ENCODE results near the gene MBOAT2.

MBOAT2 gene

GRCh38 chr2:9017411-9017810, 13.9 kb upstream of the MBOAT2 start:
- DNase-seq = no peak

DNA sequence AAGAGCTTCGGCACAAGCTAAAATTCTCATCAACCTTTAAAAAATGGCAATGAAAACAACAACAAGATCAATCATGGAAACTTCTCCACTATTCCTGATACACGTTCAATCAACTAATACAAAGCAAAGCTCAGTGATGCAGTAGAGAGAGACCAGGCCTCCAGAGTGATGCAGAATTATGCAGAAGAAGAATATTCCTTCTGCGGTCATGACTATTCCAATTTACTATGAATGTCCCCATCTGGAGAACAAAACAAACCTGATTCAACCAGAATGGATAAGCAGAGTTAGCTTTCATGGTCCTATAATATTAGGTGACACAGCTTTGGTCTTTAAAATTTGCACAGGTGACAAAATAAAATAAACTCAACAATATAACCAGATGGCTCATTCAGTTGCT, 12.5 kb upstream of the MBOAT2 start:
- no peak for DNase-seq

DNA sequence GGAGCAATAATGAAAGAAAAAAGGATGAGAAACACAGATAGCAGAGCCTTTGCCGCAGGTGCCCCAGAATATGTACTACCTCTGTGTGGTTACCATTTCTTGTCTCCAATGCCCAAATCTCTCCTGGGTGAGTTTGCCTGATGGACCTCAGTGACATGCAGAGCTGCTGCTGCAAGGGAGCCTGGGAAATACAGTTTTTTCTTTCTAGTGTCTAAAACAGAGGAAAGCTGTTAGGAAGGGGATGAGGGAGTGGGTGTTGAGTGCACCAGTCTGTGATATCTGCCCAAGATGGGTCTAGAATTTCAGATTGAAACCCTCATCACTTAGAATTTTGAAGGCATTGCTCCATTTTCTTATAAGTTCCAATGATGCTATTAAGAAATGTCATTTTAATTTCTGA, 9.9 kb upstream of the MBOAT2 start:
- no peak for DNase-seq

DNA sequence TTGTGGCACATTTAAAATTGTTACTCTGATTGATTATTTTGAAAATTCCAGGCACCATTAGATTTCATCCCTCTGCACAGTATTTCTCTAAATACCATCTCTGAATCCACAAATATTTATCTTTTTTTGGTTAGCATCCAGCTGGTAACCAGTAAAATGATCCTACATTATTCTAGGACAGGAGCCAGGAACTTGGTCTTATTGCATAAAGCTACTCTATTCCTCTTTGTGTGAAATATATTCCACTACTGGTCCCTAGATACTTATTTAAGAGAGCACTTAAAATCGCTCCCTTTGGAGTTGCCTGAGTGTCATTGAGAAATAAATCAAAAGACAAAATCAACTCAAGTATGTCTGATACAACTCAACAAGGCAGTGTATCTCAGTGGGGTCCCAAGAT, 7.4 kb upstream of the MBOAT2 start:
- DNase-seq = no peak

- DNase-seq = no peak
These were observed 5.6 kb upstream of the MBOAT2 start for GRCh38 chr2:9008951-9009664.

GRCh38 chr2:9006368-9006767, 2.9 kb upstream of the MBOAT2 start:
- no peak for DNase-seq

DNA sequence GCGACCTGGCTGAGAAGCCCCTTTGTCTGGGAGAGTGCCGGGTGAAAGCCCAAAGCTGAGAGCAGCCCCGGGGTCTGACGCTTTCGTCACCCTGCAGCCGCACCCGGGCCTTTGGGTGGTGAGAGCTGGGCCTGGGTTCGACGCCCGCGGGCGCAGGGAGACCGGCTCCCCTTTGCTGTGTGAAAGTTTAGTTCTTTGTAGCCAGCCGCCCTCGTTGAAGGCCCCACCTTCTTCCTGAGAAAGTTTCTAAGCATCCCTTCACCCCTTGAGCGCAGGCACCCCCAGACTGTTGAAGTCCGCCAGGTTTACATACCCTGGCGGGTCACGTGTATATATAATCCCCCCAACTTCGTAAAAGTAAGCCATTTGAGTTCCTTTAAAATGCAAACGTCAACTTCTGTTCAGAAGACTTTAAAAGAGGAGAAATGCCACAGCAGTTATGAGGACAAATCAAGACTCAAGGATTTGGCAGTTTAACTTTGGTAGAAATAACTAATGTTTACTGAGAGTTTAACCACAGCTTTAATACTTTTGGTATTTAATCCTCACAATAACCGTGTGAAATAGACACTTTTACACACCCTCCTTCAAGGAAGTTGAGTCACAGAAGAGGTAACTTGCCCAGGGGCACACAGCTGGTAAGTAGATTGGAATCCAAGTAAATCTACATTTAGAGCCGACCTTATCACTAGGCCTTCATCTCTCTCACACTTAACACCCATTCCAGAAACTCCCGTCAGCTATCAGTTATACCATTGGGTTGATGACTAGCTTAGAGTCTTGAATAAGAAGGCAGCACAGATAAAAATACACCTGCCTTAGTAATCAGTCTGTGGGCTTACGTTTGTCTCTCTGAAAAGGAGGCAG, 1.1 kb upstream of the MBOAT2 start:
- no peak for DNase-seq

GRCh38 chr2:9003366-9003615, 193 bp downstream of the MBOAT2 start:
- no peak for DNase-seq

- DNase-seq = peak; percentile 4
These were observed 683 bp downstream of the MBOAT2 start for GRCh38 chr2:9002637-9003365.

- no peak for DNase-seq
These were observed 1.2 kb downstream of the MBOAT2 start for GRCh38 chr2:9002313-9002636.

DNA sequence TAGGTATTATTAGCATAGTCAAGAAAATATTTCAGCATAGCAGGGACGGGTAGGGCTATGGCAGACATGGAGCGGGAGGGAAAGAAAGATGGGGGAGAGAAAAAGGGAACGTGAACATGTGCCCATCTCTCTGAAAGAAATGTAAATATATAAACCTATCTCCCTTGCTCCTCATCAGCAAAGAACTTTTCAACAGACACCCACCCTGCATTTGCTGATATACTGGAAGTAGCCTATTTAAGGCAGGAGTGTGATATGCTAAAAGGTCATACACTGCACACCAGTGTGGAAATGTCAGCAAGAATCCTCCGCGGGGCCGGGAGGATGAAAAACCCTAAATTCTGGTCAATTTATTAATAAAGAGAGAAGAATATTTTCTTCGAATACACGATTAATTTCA, 1.7 kb downstream of the MBOAT2 start:
- DNase-seq = no peak

DNA sequence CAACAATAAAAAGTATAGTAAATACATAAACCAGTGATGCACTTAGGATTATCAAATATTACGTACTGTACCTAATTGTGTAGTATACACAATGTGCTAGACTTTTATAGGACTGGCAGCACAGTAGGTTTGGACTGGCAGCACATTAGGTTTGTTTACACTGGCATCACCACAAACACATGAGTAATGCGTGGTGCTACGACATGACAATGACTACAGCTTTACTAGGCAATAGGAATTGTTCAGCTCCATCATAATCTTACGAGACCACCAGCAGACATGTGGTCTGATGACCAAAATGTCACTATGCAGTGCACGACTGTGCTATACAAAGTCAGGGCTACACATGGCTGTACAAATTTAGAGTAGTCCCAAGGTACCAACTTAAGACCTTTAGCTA, 2.3 kb downstream of the MBOAT2 start:
- DNase-seq = no peak

- no peak for DNase-seq
These were observed 3.0 kb downstream of the MBOAT2 start for GRCh38 chr2:9000442-9000841.

GRCh38 chr2:8999797-9000196, 3.7 kb downstream of the MBOAT2 start:
- no peak for DNase-seq

DNA sequence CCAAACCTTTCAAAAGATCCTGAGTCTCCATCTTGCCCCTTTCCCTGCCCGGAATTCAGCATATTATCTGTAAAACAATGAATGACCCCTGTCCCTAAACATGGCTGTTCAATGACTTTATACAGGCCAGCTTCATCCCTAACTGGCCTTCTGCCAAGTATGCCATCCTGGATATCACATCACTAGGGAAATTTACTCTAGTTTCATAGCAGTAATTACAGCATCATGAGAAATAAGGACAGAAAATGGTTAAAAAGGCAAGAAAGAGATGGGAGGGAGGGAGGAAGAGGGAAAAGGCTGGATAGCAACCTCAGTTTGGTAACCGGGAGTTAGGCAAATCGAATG, 4.4 kb downstream of the MBOAT2 start:
- DNase-seq = no peak

DNA sequence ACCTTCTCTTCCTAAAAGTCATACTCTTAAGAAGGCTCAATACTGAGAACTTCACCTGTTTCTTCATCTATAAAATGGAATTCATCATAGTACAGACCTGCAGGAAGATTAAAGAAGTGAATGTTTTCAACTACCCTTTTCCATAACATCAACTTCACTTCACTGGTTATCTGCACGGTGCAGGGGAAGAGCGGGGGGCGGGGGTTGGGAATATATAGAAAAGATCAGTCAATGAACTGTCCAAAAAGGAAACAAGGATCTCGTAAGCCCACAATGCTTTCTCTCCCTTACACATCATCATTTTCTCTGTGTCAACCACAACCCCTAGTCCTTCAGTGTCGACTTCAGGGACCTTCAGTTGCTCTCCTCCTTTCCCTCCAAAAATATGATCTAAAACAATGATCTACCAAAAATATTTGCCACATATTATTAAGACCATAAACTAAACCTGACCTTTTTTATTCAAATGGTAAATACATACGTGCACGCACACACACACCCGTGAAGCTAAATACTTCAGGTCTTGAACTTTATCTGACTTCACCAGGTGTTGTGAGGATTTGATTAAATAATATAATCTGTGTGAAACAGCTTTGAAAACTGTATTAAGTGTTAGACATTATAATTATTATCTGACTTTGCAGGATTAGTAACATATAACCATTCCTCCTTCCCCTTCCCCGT, 4.9 kb downstream of the MBOAT2 start:
- no peak for DNase-seq

GRCh38 chr2:8997631-8998030, 5.9 kb downstream of the MBOAT2 start:
- no peak for DNase-seq

DNA sequence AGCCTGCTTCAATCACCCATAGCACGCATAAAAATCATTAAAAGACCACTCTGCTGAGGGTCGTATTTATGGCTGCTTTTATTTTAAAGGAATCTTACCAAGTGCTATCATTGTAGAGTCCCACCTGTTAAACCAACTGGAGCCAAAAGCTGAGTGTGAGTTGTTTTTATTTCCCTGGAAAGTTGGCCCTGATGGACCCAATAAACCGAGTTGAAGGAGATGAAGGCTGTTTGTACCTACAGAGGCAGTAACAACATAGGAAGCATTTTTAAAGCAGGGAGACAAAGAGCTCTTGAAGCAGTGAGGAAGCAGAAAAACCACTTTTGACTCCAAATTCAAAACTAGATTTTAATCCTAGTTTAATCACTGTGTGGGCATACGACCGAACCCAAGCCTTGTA, 6.4 kb downstream of the MBOAT2 start:
- no peak for DNase-seq

DNA sequence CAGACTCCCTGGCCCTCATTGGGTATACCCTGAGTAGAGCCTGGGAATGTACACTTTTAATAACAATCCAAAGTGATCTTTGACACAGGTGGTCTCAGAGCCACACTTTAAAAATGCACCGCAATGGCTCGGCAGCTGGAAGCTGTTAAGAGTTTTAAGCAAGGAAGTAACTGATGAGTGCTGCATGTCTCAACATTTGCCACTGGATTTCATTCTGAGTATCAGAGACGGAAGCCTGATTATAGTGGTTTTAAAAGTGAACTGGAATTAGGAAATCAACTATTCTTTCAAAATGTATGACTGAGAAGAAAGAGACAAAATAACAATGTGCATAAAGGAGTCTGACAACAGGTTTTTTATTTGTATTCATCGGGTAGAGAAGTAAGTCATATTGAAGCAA, 7.5 kb downstream of the MBOAT2 start:
- no peak for DNase-seq

DNA sequence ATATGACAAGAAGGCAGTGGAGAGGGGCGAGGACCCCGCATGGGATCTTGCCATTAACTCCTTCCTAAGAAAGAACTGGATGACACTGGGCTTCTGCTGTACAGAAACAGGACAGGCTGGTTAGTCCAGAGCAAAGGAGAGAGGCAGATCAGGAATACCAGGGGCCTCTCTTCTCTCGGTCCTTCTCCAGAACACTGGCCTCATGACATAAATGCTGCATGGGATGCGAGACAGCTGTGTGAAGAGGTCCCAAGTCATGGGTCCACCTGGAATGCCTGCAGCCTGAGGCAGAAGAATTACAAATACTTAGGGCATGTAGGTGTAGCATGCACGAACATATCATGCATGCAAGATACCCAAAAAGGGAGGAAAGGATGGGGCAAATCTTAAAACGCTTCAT, 9.1 kb downstream of the MBOAT2 start:
- DNase-seq = no peak

GRCh38 chr2:8993902-8994278, 9.6 kb downstream of the MBOAT2 start:
- no peak for DNase-seq

DNA sequence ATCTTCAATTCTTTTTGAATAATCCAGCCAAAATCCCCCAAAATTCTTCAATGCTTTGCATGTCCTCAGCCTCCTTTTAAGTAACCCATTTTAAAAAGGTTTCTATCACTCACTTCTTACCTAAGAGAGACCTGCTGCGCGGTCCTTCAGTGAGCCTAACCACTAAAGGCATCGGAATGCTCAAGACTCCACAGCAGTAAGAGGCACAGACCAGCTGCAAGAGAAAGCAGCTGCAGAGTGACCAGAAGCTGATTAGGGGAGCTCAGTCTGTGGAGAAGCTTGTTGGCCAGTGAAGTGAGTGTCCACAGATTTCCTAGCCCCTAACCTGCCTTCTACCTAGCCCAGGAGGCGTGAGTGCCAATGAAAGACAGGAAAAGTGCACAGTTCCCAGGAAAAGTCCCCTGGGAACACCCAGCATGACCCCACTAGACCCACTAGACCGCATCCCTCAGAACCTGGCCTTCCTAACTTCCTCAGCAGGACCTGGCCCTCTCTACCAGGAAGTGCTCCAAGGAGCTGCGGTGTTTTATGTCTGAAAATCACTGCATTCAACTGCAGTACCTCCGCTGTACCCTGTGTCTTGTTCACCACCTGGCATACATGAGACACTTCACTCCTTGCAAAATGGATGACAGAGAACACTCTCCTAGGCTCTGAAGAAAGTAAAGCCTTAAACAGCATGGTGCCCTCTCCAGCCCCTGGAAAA, 10.1 kb downstream of the MBOAT2 start:
- DNase-seq = no peak

DNA sequence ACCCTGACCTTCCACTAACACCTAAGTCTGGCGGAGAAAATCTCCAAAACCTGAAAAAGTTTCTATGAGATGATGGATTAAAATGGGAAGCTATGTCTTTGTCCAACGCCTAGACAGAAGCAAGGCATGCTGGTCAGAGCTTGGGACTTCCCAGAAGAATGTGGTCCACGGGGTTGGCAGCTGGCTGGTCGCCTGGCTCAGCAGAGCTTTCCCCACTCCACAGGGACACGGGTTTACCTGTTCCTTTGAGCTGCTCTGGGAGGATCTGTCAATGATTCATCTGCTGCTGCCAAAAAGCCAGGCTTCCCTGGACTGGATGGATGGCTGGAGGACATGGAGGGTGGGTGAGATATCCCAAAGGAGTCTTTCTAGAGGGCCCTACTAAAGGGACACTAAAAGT, 10.8 kb downstream of the MBOAT2 start:
- no peak for DNase-seq
